D341Med (cell line): ENCODE measurements around the gene ADIG.

Source experiments
- DNase-seq: peaks from one replicate; pipeline ENCODE4 v3.0.0; 2012; ENCODE audit warnings: low spot score

ADIG gene

DNA sequence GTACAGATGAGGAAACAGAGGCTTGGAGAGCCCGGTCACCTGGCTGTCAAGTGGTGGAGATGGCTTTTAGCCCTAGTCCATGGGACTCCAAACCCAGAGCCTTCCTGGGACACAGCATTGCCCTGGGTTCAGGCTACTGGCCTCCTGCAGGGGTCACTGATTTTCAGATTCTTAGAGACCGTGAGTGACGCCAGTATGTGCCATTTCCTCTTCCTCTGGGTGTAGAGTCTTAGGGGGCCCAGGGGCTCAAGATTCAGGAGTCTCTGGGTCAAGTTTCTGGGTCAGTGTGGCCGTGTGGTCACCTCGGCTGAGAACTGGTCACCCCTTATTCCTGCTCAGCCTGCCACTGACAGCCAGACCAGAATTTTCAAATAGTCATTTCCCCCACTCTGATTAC lies 21.2 kb downstream of the ADIG start:
- no peak for DNase-seq

DNA sequence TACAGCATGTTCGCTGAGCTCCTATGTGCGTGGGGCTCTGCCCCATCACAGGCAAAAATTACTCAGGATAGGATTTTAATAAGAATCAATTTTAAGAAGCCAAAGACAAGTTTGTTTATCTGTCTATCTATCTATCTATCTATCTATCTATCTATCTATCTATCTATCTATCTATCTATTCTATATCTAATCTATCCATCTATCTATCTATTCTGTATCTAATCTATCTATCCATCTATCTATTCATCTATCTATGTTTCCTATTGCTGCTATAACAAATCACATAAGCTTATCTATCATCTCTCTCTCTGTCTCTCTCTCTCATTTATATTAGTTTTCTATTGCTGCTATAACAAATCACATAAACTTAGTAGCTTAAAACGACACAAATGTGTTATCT lies 22.3 kb downstream of the ADIG start:
- no peak for DNase-seq

DNA sequence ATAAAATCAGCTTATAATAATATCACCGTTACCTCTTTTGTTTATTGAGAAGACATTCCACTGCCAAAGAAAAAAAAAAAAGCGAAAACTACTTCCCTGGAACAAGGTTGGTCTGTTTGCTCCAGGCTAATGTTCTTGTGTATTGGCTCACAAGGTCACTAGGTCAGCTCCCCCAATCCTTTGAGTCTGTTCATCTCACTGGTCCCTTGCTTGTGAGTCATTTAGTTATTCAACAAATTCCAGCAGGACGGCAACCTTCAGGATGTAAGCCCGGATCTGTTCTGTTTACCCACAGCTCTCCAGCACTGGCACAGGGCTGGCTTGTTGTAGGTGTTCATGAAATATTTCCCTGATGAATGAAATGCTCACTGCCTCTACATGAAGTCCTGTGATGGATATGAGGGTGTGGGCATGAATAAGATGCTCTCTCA lies 23.9 kb downstream of the ADIG start:
- no peak for DNase-seq

DNA sequence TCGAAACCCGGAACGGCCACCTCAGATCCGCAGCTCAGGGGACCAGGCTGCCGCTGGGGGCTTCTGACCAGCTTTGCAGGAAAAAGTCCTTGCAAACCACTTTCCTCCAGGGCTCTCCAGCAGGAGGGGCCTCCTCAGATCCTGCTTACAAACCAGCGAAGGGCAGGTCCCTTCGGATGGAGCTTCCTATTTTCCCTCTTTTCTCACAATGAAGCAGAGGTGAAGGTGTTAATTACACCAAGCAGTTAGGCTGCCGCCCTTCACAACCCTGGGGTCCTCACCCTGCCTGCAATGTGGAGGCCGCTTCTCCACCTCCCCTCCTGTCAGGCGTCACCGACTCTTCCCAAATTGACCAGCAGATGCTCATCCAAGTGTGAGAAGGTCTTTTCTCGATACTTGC lies 26.4 kb downstream of the ADIG start:
- no peak for DNase-seq

DNA sequence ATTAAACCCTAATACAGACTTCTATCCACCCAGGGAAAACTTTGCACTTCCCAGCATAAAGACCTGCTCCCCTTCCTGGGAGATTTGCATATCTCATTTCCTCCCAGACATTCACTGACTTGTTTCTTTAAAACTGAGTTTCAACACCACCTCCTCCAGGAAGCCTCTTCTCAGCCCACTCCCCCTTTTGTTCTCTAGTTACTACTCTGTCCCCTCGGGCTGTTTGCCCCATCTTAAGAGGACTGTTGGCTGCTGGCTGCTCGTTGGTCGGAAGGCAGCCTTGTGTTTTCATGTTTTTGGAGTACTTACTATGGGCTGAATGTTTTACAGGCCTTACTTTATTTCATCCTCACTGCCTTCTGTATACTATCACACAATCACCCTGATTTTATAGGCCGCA lies 27.2 kb downstream of the ADIG start:
- no peak for DNase-seq

DNA sequence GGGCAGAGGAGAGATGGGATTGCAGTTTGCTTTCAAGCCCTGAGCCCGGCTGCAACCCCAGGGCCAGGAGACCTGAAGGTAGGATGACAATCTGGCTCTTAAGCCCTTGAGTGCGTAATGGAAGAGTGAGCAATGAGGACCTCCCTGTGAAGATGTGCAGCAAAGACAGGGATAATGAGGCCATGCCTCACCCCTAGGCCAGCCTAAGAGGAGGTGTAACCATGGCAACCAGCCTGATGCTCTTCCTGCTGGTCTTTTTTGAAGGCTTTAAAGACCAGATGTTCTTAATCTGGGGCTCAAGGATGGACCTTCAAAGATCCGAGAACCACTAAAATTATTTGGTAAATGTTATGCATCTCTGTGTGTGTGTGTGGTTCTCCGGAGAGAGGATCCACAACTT lies 28.8 kb downstream of the ADIG start:
- DNase-seq, result no peak

DNA sequence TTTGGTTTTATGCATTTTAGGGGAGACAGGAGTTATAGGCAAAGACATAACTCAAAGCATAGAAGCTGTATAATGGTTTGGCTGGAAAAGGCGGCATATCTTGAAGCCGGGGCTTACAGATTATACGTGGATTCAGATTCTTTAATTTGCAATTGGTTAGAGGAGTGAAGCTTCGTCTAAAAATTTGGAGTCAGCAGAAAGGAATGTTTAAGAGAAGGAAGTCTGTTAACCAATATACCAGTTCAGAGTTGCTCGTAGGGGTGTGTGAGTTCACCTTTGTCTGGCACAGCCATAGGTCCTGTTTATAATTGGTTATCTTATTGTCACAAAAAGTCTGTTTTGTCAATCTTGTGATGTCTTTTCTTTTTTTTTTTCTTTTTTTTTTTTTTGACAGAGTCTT lies 29.5 kb downstream of the ADIG start:
- no peak for DNase-seq

DNA sequence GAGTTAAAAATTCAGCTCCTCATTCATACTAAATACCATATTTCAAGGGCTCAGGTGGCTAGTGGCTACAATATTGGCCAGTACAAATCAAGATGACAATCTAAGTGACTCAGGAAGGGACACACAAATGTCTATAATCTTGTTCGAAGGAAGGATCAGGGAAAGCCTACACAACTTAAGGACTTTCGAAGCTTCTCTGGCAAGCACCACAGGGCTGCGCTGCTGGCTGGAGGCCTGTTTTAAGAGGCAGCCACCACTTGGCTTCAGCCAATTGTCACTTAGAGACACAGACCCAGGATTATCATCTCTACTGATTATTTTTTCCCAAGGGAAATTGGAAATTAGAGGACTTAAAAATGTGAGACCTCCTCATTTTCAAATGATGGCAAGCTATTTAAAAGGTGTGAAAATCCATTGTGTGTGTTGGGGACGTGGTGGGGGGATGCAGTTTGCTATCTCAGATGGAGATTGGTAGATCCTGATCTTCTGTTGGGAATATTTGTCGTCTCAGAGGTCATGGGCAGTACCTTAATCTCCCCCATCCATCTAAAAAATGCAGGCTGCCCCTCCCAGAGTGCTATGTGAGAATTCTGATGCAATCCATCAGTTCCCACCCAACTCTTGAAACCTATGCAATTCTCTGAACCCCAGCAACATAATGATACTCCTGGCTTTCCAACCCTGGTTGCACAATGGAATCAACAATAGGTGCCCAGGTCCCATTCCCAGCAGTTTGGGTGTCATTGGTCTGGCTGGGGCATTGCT lies 31.9 kb downstream of the ADIG start:
- DNase-seq, result no peak

DNA sequence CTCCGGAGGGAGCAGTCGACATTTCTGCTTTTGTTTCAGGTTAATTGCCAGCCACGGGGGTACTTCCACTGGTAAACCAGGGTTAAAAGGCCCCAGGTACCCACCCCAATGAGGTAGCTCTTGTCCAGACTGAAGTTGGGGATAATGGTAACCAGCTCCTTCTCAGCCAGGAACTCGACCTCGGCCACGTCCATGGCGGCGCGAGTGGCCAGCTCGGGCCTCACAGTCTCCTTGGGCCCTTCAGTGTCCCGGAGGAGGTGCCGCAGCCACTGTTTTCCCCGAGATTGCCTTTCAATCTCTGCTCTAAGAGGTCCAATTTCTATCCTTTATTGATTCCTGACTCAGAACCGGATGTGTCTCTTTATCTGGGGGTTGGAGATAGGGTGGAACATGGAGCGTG lies 34.3 kb downstream of the ADIG start:
- DNase-seq, result no peak

DNA sequence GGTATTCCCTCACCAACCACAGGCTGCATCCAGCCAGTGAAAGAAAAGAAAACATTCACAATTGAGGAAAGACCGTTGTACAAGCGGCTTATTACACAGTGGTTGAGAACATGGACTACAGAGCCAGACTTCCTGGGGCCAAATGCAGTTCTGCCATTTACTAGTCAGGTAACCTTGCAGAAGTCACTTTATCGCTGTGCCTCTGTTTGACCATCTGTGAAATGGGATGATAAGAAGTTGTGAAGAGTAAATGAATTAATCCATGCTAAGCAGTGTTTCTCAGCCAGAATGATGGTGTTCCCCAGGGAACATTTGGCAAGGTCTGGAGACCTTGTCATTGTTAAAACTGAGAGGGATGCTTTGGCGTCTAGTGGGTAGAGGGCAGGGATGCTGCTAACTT lies 35.5 kb downstream of the ADIG start:
- DNase-seq, result no peak

DNA sequence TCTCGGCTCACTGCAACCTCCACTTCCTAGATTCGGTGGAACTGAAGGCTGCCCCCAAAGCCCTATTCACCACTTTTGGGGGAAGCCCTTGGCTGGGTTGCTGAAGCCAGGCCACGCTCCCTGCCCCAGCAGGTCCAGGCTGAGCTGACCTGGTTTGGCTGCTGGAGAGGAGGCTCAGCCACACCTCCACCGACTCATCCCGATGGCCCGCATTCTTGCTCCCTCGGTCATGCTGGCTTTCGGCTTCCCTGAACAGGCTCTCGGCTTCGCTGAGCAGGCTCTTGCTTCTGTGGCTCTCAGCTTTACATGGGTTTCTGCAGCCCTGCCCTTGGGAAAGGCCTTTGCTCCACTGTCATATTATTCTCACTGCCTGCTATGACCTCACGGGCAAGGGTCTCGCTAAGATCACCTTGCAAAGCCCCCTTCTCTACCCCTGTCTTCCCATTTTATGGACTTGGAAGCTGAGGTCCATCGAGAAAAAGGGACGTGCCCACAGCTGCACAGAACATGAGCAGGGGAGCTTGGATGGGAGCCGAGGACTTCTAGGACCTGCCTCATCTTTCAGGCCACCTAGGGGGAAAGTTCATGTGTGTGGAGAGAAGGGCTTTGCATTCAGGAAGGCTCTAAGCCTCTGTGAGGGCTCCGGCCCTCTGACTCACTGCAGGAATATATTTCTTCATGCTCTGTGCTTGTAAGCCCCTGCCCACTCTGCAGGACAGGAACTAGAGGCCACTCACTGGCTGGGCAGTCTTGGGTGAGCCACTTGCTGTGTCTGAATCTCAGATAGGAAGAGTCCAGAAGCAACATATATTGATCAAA lies 36.2 kb downstream of the ADIG start:
- DNase-seq, result no peak

DNA sequence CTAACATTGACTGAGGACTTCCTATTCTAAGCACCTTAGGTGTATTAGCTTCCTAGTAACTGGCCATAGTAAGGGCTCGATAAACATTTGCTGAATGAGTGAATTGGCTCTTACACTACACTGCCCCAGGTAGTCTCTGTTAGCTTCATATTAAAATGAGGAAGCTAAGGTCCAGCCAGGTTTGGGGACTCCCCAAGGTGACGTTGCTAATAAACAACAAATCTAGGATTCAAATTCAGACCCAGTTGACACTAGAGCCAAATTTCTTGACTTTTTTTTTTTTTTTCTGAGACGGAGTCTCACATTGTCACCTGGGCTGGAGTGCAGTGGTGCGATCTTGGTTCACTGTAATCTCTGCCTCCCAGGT lies 36.8 kb downstream of the ADIG start:
- no peak for DNase-seq

DNA sequence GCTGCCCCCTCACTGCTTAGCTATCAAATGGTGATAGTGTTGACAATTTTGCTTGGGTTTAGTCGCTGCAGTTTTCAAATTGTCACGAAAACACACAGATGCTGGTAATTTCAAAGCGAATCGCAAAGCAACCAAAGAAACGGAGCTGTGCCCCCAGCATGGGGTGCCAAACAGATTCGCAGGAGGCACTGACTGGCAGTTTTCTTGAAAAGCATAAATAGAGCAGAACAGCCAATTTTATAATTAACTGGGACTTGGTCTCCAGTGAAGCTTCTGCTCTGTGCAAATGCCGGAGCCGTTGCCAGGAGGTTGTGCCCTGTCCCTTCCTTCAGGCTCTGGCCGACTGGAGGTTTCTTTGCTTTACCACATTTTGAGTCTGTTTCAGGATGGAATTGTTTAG lies 39.4 kb downstream of the ADIG start:
- DNase-seq, result no peak

DNA sequence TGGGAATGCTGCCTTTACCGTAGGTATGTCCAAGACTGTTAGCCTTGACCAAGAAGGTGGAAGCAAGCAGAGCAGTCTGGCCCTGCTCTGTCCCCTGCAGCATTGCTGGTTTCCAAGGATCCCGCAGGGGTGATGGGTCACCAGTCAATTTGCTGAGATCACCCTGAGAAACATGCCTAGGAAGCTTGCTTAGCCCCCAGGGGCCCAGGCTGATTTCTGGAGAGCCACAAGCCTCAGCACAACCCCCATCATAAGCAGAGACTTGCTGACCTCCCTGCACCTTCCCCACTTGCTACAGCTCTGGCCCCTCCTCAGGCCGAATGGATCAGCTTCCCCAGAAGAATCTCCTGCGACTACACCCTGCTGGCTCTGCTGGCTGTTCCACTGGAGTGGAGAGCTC lies 42.1 kb downstream of the ADIG start:
- no peak for DNase-seq

DNA sequence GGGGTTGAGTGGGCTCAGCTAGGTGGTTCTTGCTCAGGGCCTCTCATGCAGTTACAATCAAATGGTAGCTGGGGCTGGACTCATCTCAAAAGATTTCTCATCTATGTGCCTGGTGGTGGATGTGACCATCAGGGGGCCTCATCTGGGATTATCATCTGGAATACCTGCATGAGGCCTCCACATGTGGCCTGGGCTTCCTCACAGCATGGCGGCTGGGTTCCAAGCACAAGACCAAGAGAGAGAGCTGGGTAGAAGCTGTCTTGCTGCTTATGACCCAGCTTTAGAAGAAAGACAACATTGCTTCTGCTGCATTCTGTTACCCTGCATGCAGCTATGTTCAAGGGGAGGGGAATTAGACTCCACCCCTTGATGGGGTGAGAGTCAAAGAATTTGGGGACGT lies 43.1 kb downstream of the ADIG start:
- no peak for DNase-seq

DNA sequence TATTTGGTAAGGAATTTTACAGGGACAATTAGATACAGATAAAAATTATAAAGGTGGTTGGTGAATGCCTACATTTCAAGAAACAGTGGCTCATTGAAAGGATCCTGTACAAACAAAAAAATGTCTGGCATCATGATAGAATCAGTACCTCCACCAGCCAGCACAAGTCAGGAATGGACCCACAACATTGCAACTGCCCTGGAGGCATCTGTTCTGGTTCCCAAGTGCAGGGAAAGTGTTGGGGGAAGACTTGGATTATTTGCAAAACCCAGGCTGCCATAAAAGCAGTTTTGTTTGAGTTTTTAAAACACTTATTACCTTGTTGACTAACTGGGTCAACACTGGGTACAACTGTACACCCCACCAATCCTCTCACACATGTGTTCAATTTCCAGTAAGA lies 44.9 kb downstream of the ADIG start:
- no peak for DNase-seq

DNA sequence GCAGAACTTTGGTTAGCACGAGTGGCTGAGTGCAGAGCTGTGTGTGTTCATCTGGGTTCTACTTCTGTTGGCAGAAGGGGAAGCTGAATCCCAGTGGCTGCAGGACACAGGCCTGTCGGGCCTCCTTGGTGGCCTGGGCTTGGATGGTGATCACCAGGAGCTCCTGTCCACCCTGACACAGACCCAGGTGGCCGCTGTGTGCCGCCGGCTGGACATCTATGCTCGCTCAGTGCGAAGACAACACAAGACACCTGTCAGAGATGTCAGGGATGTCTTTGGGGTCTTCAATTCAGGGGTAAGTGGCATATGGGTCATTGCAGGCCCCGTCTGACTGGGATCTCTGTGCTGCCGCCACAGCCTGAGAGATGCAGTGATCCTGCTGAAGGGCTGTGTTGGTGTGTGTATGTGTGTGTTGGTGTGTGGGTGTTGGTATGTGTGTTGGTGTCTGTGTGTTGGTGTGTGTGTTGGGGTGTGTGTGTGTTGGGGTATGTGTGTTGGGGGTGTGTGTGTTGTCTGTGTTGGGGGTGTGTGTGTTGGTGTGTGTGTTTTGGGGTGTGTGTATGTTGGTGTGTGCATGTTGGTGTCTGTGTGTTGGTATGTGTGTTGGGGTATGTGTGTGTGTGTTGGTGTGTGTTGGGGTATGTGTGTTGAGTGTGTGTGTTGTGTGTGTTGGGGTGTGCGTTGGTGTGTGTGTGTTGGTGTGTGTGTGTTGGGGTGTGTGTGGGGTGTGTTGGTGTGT lies 46.1 kb downstream of the ADIG start:
- no peak for DNase-seq

DNA sequence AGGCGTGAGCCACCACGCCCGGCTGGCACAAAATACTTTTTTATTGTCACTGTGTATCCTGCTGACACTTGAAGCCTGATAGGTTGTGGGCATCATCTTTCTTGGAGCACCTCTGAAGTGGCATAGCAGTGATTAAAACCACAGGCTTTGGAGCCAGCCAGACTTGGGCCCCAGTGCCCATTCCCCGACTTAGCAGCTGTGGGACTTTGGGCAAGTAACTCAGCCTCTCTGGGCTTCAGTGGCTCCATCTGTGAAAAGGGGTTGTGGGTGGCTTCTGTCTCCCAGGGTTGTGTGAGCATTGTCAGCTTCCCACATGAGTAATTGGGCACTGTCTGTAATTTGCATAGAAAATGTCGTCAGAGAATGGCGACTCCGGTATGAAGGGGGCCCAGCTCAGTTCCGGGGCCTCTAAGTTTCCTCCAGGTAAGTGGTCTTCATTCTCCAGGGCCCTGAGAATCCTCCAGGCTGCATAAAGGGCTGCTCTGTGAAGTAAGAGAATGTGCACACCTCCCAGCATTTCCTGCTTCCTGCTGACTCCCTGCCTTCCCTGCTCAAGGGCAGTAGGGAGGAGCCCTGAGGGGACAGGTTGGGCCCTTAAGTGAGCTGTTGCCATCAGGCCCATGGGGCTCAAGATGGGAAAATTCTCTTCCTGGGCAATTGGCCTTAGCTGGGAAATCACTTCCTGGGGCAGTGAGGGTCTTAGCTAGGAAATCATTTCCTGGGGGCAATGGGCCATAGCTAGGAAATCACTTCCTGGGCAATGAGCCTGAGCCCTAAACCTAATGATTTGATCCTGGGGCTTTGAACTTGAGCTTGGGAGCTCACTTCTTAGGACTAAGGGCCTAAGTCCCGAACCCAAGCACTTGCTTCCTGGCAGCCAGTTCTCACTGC lies 47.8 kb downstream of the ADIG start:
- no peak for DNase-seq

DNA sequence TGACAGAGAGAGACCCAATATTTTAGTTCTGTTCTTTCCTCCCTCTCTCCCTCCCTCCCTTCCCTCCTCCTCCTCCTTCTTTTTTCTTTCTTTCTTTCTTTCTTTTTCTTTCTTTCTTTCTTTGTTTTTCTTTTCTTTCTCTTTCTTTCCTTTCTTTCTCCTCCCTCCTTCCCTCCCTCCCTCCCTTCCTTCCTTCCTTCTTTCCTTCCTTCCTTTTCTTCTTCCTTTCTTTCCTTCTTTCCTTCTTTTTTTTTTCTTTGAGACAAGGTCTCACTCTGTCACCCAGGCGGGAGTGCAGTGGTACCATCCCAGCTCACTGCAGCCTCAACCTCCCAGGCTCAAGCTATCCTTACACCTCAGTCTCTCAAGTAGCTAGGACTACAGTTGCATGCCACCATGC lies 49.0 kb downstream of the ADIG start:
- no peak for DNase-seq

DNA sequence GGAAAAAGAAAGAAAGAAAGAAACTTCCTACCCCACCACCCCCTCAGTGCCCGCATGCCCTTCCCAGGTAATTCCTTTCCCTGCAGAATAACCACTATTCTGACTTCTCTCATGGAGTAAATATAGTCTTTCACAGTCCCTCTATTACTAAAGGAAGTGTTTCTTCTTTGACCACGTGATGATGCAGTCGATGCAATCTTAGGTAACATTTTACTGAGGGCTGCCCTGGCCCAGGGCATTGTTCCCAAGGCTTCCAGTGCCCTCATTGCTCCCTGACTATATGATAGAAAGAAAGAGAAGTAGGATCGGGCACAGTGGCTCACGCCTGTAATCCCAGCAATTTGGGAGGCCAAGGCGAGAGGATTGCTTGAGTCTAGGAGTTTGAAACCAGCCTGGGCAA lies 49.7 kb downstream of the ADIG start:
- DNase-seq, result no peak

DNA sequence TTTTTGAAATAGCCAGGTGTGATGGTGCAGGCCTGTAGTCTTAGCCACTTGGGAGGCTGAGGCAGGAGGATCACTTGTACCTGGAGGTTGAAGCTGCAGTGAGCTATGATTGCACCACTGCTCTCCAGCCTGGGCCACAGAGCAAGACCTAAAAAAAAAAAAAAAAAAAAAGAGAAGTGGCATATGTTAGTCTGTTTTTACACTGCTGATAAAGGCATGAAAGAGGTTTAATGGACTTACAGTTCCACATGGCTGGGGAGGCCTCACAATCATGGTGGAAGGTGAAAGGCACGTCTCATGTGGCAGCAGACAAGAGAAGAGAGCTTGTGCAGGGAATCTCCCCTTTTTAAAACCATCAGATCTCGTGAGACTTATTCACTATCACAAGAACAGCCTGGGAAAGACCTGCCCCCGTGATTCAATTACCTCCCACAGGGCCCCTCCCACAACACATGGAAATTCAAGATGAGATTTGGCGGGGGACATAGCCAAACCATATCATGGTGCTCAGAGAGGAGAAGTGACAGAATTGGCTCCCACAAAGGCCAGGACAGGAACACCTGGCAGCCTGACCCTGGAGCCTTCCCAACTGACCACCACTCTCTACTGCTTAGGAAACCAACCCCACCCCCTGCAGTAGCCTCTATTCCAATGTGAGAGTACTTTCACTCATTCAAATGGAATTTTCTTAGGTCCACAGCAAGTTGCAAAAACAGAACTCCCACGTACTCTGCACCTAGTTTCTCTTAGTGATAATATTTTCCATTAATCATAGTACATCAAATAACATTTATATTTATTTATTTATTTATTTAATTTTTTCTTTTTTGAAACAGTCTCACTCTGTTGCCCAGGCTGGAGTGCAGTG lies 50.4 kb downstream of the ADIG start:
- DNase-seq, result no peak
